IMR-90 (cell line): ENCODE results near the gene FOXL3. TPM values are rescaled to one million over a fixed set of nuclear protein-coding genes. Genes with fewer than 3 reads are reported as not detected.

Experiments used
- ATAC-seq: fragments of 200-7000 bp; cut with Tn5 transposase; 2 replicates; pipeline ENCODE4 v1.9.1; 2020; ENCODE audit warnings: low read depth, mild to moderate bottlenecking, moderate library complexity
- BruUV-seq: library from RNA; stranded (reverse); fragments of 400-500 nt; replicated peaks from 2 replicates; lab custom pipeline; 2021; lab: Mats Ljungman, UMichigan
- CTCF ChIA-PET: fragments of 300-600 bp; formaldehyde crosslinking; extraction: SDS; loops from one replicate; lab custom pipeline; 2021; ENCODE audit warnings: antibody characterized with exemption; lab: Yijun Ruan, JAX
- POLR2A ChIA-PET: fragments of 300-600 bp; sonication (Branson Sonifier 250); formaldehyde crosslinking; loops from one replicate; lab custom pipeline; 2022; ENCODE audit warnings: antibody characterized with exemption; ENCODE audit not compliant: unreplicated experiment; lab: Charles Lee
- DNase-seq: peaks from one replicate; pipeline ENCODE4 v3.0.0; 2013
- H2AFZ ChIP-seq: replicated peaks from 2 replicates; pipeline ENCODE3; 2013; ENCODE audit warnings: low read length, mild to moderate bottlenecking; ENCODE audit not compliant: poor library complexity
- H2AK5ac ChIP-seq: 2 replicates; pipeline ENCODE4 v1.6.1; 2013; ENCODE audit warnings: low read depth, low read length, inconsistent platforms
- H2AK9ac ChIP-seq: replicated peaks from 2 replicates; pipeline ENCODE3; 2013; ENCODE audit warnings: mild to moderate bottlenecking, low read depth, low read length, moderate library complexity; ENCODE audit not compliant: poor library complexity
- H2BK120ac ChIP-seq: 2 replicates; pipeline ENCODE4 v1.6.1; 2013; ENCODE audit warnings: low read depth, low read length, inconsistent platforms
- H2BK15ac ChIP-seq: 3 replicates; pipeline ENCODE4 v1.6.1; 2013; ENCODE audit warnings: low read depth, low read length, inconsistent platforms
- H2BK20ac ChIP-seq: 2 replicates; pipeline ENCODE4 v1.6.1; 2013; ENCODE audit warnings: low read depth, mild to moderate bottlenecking, inconsistent platforms, low read length, moderate library complexity
- H2BK5ac ChIP-seq: 2 replicates; pipeline ENCODE4 v1.6.1; 2013; ENCODE audit warnings: mild to moderate bottlenecking, low read depth, low read length, inconsistent platforms; ENCODE audit not compliant: poor library complexity, severe bottlenecking
- H3K14ac ChIP-seq: replicated peaks from 2 replicates; pipeline ENCODE4 v1.6.1; 2013; ENCODE audit warnings: low read depth, low read length, inconsistent platforms
- H3K18ac ChIP-seq: 2 replicates; pipeline ENCODE4 v1.6.1; 2013; ENCODE audit warnings: low read depth, low read length, control low read depth
- H3K23ac ChIP-seq: 2 replicates; pipeline ENCODE4 v1.6.1; 2013; ENCODE audit warnings: low read depth, low read length, inconsistent platforms
- H3K27ac ChIP-seq: 2 replicates; pipeline ENCODE4 v1.5.1; 2013; ENCODE audit warnings: mild to moderate bottlenecking, control low read depth, low read length; ENCODE audit not compliant: insufficient read depth
- H3K27me3 ChIP-seq: 2 replicates; pipeline ENCODE4 v1.6.1; 2013; ENCODE audit warnings: low read length; ENCODE audit not compliant: control insufficient read depth, insufficient read depth
- H3K36me3 ChIP-seq: 2 replicates; pipeline ENCODE4 v1.6.1; 2013; ENCODE audit warnings: low read length, mixed read lengths; ENCODE audit not compliant: control insufficient read depth, insufficient read depth
- H3K4ac ChIP-seq: 2 replicates; pipeline ENCODE4 v1.6.1; 2013; ENCODE audit warnings: low read depth, low read length, inconsistent platforms
- H3K4me1 ChIP-seq: 2 replicates; pipeline ENCODE4 v1.6.1; 2013; ENCODE audit warnings: low read length, mixed read lengths; ENCODE audit not compliant: control insufficient read depth, insufficient read depth
- H3K4me2 ChIP-seq: 2 replicates; pipeline ENCODE4 v1.6.1; 2013; ENCODE audit warnings: low read depth, mild to moderate bottlenecking, control low read depth, low read length, moderate library complexity
- H3K4me3 ChIP-seq: 2 replicates; pipeline ENCODE4 v1.5.1; 2013; ENCODE audit warnings: low read depth, mild to moderate bottlenecking, control low read depth, low read length, moderate library complexity; ENCODE audit not compliant: insufficient read depth
- H3K56ac ChIP-seq: 2 replicates; pipeline ENCODE4 v1.6.1; 2013; ENCODE audit warnings: low read length, inconsistent platforms; ENCODE audit not compliant: insufficient read depth; ENCODE audit errors: extremely low read depth
- H3K79me1 ChIP-seq, 2 experiments: 2 replicates each; pipeline ENCODE4 v1.6.1; 2013; ENCODE audit warnings: low read length in 2 of 2, inconsistent platforms in 1 of 2, low read depth in 1 of 2
- H3K9ac ChIP-seq: 2 replicates; pipeline ENCODE4 v1.6.1; 2013; ENCODE audit warnings: low read depth, low read length, control low read depth
- H3K9me1 ChIP-seq: 2 replicates; pipeline ENCODE4 v1.6.1; 2013; ENCODE audit warnings: low read length, inconsistent platforms; ENCODE audit not compliant: insufficient read depth
- H3K9me3 ChIP-seq: 2 replicates; pipeline ENCODE4 v1.6.1; 2013; ENCODE audit warnings: low read length; ENCODE audit not compliant: control insufficient read depth, insufficient read depth
- H4K20me1 ChIP-seq: 2 replicates; pipeline ENCODE4 v1.6.1; 2013; ENCODE audit warnings: low read length, inconsistent platforms; ENCODE audit not compliant: insufficient read depth
- H4K5ac ChIP-seq: 2 replicates; pipeline ENCODE4 v1.6.1; 2013; ENCODE audit warnings: mild to moderate bottlenecking, low read depth, low read length, control low read depth
- H4K8ac ChIP-seq, 2 experiments: 2 replicates each; pipeline ENCODE4 v1.6.1; 2013; ENCODE audit warnings: low read depth in 2 of 2, low read length in 2 of 2, control low read depth in 1 of 2, inconsistent platforms in 1 of 2
- H4K91ac ChIP-seq: 2 replicates; pipeline ENCODE4 v1.6.1; 2013; ENCODE audit warnings: low read depth, low read length, inconsistent platforms; ENCODE audit not compliant: insufficient read depth
- RAD21 ChIP-seq: IDR thresholded peaks from 2 replicates; pipeline ENCODE4 v1.6.1; 2012; ENCODE audit warnings: low read length, improper control_type of control experiment
- WGBS, 2 experiments: methylation state at CpG; one replicate each; pipeline versions ENCODE4 v1.1.5 to v1.1.7; 2013; ENCODE audit warnings: missing lambda C conversion rate in 2 of 2; ENCODE audit not compliant: insufficient read length in 1 of 2; ENCODE audit errors: extremely low coverage in 2 of 2; 5-methylcytosine and 5-hydroxymethylcytosine counted together
- dilution Hi-C: fragments of 300-500 bp; cut with HindIII; formaldehyde crosslinking; loops from one replicate; pipeline ENCODE4 v1.14.3; 2018; ENCODE audit warnings: low sequenced_read_pairs; ENCODE audit not compliant: unreplicated experiment
- in situ Hi-C: fragments of 300-500 bp; cut with MboI; formaldehyde crosslinking; loops from 3 replicates; pipeline ENCODE4 v1.14.3; 2019; ENCODE audit warnings: low sequenced_read_pairs, inconsistent platforms, mixed read lengths
- intact Hi-C: fragments of 100-400 bp; cut with micrococcal nuclease; formaldehyde crosslinking; loops from 2 replicates; pipeline ENCODE4 v1.10.0; 2022
- polyA plus RNA-seq, 3 experiments: library from polyadenylated mRNA; depleted of rRNA; stranded (reverse); fragments of >200 nt; gene quantifications; 2 replicates each; pipeline ENCODE4 v1.2.3, GENCODE V29; 2012; ENCODE audit warnings: low replicate concordance in 1 of 3
- total RNA-seq: library from RNA; depleted of rRNA; stranded (reverse); fragments of >200 nt; gene quantifications from 2 replicates; pipeline ENCODE4 v1.2.3, GENCODE V29; 2012
- TF ChIP-seq, protein P1 (sequence below): fragments of 150-350 bp; IDR thresholded peaks from 2 replicates; pipeline ENCODE4 v1.6.1; 2016; ENCODE audit warnings: low read depth, mild to moderate bottlenecking, low read length, moderate library complexity, borderline replicate concordance

Gene FOXL3
- total and polyA plus RNA-seq, 2 of the 4 experiments (the other 2 are of a cell fraction): not detected

DNA sequence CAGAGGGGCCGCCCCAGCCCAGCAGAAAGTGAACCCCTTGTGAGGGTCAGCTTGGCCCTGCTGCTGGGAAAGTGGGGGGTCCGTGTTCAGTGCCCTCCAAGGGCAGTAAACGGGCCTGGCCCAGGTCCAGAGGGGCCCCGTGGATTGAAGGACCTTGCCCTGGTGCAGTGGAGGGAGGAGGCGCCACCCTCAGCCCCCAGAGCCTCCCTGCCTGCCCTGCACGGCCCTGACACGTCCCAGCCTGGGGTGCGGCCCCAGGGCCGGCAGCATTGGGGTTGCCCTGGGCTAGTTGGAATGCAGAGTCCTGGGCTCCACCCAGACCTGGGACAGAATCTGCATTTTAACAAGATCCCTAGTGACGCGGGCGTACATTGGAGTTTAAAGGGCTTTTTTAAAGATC lies 42.8 kb upstream of the FOXL3 start:
- H4K8ac ChIP-seq: no peak overlapping the region
- CTCF ChIA-PET: no interaction called here
- H3K36me3 ChIP-seq: peaks cover 83% of the 10 kb centered on the region
- BruUV-seq: no TSS peak
- no peaks in the 10 kb centered on the region for H3K4me1 ChIP-seq
- H2BK5ac ChIP-seq: no peak overlapping the region
- H3K79me1 ChIP-seq: peaks cover 14 to 23% of the 10 kb centered on the region in 2 experiments; a peak in 3 of 4 replicates
- no peak overlapping the region for H3K9ac ChIP-seq
- no peaks in the 10 kb centered on the region for H3K9me1 ChIP-seq
- H2AK5ac ChIP-seq: no peak overlapping the region
- H3K27me3 ChIP-seq: no peaks in the 10 kb centered on the region
- H4K91ac ChIP-seq: no peak overlapping the region
- dilution Hi-C loops: no loop called here
- no peak for ATAC-seq
- intact Hi-C loops: no loop called here
- no peak overlapping the region for H2AFZ ChIP-seq
- POLR2A ChIA-PET: no interaction called here
- H3K56ac ChIP-seq: no peak overlapping the region
- H3K4me2 ChIP-seq: no peak overlapping the region
- no peak overlapping the region for H2BK20ac ChIP-seq
- DNase-seq: no peak
- H3K4ac ChIP-seq: no peak overlapping the region
- H2BK120ac ChIP-seq: no peak overlapping the region
- in situ Hi-C loops: no loop called here
- no peak overlapping the region for H3K27ac ChIP-seq
- peaks cover 19% of the 10 kb centered on the region for H4K20me1 ChIP-seq
- H2BK15ac ChIP-seq: no peak overlapping the region
- H4K5ac ChIP-seq: no peak overlapping the region
- peak overlapping the region; percentile 42 for H2AK9ac ChIP-seq
- no peak overlapping the region for H3K18ac ChIP-seq
- H3K9me3 ChIP-seq: no peaks in the 10 kb centered on the region
- H3K23ac ChIP-seq: no peak overlapping the region
- TF ChIP-seq RAD21: no peak
- TF ChIP-seq, protein P1, sequence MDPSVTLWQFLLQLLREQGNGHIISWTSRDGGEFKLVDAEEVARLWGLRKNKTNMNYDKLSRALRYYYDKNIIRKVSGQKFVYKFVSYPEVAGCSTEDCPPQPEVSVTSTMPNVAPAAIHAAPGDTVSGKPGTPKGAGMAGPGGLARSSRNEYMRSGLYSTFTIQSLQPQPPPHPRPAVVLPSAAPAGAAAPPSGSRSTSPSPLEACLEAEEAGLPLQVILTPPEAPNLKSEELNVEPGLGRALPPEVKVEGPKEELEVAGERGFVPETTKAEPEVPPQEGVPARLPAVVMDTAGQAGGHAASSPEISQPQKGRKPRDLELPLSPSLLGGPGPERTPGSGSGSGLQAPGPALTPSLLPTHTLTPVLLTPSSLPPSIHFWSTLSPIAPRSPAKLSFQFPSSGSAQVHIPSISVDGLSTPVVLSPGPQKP: no peak
- no peak overlapping the region for H3K4me3 ChIP-seq
- no peak overlapping the region for H3K14ac ChIP-seq
- WGBS, 2 experiments: no CpG with 5 or more reads among the region's 12 CpGs
